Stimulated activated CD4-positive, alpha-beta T cell treated with anti-CD3 and anti-CD28 coated beads, Interleukin-15, amount 100 ng/mL, for 1 hour (primary cell): ENCODE data around the gene ILDR2.
"Not testable (repeated sequence)": the region's sequence is repeated elsewhere in the genome, so short reads cannot be mapped to it uniquely, and the experiment has no call there.

Experiments
- DNase-seq, 2 donors: peaks; one replicate each; pipeline ENCODE4 v3.0.0-alpha.2; 2020; ENCODE audit warnings: low read depth in 1 of 2, low spot score in 1 of 2

ILDR2 gene

DNA sequence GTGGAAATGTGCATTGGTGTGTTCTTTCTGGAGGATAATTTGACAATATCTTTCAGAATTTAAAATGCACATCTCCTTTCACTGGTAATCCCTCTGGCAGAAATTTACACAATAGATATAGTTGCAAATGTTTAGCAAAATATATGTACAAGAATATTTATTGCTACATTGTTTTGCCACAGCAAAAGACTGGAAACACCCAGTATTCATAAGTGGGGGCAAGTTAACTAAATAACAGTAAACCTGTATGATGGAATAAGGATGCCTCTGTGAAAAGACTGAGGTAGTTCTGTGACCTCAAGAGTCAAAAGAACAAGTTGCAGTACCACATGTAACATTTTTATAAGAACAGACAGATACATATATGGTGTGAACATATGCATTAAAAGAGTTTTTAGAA, 85.6 kb downstream of the ILDR2 start:
- no peak for DNase-seq

GRCh38 chr1:166888373-166889111, 86.8 kb downstream of the ILDR2 start:
- DNase-seq, result no peak

DNA sequence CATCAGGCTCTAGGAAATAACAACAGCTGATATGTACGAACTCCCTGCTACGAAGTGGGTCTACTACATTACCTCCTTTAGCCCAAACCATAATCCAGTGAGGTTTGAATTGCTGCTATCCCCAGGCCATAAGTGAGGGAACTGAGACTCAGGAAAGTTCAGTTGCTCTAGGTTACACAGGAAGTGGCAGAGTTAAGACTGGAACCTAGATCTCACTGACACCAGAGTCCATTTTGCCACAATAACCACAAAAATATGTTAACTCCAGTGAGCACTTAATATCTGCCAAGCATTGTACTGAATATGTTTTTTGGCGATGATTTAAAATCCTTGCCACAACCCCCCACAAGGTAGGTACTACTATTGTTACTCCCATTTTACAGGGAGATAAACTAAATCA, 90.4 kb downstream of the ILDR2 start:
- no peak for DNase-seq

GRCh38 chr1:166884040-166884642, 91.2 kb downstream of the ILDR2 start:
- DNase-seq, result peak in 1 of 2 donors; percentile 10

GRCh38 chr1:166882893-166883292, 92.4 kb downstream of the ILDR2 start:
- DNase-seq, result no peak

DNA sequence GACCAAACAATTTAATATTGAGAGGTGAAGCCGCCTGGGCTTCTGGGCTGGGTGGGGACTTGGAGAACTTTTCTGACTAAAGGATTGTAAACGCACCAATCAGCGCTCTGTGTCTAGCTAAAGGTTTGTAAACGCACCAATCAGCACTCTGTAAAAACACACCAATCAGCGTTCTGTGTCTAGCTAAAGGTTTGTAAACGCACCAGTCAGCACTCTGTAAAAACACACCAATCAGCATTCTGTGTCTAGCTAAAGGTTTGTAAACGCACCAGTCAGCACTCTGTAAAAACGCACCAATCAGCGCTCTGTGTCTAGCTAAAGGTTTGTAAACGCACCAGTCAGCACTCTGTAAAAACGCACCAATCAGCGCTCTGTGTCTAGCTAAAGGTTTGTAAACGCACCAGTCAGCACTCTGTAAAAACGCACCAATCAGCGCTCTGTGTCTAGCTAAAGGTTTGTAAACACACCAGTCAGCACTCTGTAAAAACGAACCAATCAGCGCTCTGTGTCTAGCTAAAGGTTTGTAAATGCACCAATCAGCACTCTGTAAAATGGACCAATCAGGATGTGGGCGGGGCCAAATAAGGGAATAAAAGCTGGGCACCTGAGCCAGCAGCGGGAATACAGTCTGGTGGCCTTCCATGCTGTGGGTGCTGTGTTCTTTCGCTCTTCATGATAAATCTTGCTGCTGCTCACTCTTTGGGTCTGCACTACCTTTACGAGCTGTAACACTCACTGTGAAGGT, 97.0 kb downstream of the ILDR2 start:
- not testable (repeated sequence) for DNase-seq

DNA sequence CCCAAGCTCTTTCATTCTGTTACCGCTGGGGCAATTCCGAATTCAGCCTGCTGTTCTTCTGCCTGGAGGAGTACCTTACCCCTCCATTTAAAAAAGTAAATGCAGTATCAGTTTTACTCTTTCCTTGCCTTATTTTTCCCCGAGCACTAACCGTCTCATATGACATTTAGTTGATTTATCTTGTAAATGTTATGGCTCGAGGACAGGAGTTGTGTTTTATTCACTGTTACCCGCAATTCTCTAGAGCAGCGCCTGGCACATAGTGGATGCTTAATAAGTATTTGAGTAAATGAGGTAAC, 98.9 kb downstream of the ILDR2 start:
- no peak for DNase-seq

GRCh38 chr1:166875734-166876539, 99.4 kb downstream of the ILDR2 start, which contains the start of gene TADA1:
TSS of gene TADA1 (minus strand) at chr1:166876264. CDS start at chr1:166876233, 31 bp downstream.
- DNase-seq, result peak; percentile 94 to 96

DNA sequence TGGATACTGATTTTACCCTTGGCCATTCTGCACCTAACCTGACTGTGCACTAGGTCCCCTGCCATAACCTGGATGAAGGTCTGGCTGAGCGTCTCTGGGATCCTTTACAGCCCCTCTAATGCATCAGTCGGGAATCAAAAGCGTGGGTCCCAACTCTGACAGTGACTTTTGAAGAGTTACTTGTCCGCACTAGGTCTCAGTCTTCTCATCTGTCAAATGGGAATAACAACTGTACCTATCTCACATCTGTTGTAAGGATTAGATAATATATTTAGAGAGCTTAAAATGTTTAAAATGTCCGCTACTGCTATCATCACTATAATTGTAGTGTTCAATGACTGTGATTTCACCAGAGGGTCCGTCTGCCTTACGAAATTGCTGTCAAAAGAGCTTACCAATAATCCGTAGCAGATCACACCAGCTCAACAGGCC, 100.0 kb downstream of the ILDR2 start:
- DNase-seq, result no peak

GRCh38 chr1:166874464-166874863, 100.9 kb downstream of the ILDR2 start:
- DNase-seq, result no peak

DNA sequence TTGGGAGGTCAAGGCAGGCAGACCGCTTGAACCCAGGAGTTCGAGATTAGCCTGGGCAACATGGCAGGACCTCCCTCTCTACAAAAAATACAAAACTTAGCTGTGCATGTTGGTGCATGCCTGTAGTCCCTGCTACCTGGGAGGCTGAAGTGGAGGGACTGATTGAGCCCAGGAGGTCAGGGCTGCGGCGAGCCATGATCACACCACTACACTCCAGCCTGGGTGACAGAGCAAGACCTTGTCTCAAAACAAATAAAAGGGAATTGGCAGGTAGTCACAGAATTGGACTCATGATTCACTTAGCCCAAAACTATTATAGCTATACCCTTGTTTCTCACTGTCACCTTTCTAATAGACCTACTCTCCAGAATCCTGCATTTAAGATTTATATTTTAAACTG, 104.8 kb downstream of the ILDR2 start:
- DNase-seq, result no peak

DNA sequence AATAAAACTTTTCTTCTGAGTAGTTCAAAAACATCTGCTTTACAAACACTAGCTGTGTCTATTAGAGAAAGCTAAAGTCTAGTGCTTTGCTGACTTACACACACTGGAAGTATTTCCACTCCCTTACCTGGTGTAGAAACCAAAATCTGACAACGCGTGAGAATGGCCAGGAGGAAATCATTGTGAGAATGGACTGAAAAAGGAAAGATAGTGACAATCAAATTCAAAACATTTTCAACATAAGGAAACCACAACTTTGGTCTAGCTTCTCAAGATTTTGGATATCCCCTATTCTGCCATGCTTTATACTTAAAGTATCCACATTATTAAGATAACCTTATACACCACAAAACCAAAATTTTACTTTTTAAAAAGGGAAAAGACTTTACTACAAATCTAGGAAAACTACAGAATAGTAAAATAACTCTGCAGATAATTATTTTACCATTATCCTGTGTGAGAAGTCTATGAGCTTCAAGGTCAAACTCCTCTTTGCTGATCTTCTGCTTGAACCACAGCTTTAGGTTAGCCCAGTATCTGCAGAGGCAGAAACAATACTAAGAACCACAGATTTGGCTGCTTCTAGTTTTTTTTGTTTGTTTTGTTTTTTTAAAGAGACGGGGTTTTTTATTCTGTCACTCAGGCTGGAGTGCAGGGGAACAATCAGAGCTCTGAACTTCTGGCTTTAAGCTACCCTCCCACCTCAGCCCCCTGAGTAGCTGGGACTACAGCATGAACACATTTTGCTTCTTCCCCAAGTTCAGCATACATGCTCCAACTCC, 105.8 kb downstream of the ILDR2 start:
- no peak for DNase-seq

GRCh38 chr1:166868639-166869038, 106.7 kb downstream of the ILDR2 start:
- DNase-seq, result no peak

DNA sequence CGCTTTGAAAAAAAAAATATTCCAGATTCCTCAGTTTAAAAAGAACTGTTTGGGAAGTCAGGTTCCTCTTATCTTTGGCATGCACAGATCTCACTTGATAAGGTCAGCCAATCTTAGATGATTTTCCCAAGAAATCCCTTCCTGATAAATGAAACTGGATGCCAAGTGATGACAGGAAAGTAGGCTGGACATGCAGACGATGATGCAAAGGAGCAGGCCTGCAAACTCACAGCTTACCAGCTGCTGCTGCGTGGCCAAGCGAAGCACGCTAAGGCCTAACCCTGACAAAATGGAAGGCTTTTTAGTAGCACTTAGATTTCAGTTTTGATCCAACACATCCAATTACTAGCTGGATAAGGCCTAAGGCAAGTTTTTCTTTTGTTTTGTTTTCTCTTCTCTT, 109.4 kb downstream of the ILDR2 start:
- DNase-seq, result no peak

- no peak for DNase-seq
Observed at GRCh38 chr1:166859597-166859996, 115.7 kb downstream of the ILDR2 start.

GRCh38 chr1:166858726-166859419, 116.5 kb downstream of the ILDR2 start:
- DNase-seq, result no peak
